DMS 273 (cell line): Measurements from ENCODE around the gene GBGT1.
"Not testable (repeated sequence)": the region's sequence is repeated elsewhere in the genome, so short reads cannot be mapped to it uniquely, and the experiment has no call there.

Experiments
- DNase-seq: peaks from one replicate; lab custom pipeline; 2025; ENCODE audit not compliant: unreplicated experiment; lab: John Stamatoyannopoulos, UW

Gene GBGT1

DNA sequence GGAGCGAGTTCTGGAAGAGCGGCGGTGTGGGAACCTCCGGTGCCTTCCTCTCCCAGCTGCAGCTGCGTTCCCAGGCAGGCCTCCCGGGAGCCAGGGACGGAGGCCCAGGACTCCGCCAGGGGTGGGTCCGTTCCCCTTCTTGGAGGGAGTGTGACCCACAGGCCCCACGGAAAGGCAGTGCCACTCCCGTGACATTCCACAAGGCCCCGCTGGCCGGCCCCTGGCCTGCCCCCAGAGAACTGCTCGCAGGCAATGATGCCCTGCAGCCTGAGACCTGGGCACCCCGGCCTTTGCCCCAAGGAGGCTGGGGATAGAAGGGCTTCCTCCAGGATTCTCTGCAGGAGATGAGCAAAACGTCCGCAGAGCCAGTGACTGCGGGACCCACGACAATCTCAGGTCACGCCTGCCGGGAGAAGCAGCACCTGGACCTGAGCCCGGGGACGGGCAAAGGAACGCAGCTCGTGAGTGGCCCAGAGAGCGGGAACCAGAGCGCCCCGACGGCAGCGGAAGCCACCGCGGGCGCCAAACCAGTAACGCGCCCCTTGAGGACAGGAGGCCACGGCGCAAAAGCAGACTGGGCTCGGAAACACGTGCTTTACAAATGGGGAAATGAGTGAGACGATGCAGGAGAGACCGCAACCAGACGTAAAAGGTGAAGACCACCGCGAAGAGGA is 36.1 kb upstream of the GBGT1 start:
- no peak for DNase-seq

DNA sequence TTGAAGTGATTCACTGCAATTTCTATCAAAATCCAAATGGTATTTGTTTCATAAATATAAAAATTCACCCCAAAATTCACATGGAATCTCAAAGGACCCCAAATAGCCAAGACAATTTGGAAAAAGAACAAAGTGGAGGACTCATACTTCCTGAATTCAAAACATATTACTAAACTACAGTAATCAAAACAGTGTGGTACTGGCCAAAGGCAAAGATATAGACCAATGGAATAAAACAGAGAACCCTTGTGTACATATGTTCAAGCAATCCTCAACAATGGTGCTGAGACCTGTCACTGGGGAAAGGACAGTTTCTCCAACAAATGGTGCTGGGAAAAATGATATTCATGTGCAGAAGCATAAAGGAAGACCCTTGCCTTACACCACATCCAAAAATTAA is 31.3 kb upstream of the GBGT1 start:
- no peak for DNase-seq

DNA sequence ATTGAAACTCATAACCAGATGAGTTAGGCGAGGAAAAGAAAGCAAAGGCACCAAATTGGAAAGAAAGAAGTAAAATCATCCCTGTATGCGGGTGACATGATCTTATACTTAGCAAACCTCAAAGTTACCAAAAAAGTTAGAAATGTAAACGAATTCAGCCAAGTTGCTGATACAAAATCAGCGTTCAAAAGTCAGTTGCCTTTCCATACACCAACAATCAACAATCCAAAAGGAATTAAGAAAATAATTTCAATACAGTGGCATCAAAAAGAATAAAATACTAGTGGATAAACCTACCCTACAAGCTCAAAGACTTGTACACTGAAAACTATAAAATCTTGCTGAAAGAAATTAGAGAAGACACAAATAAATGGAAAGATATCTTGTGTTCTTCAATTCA is 30.9 kb upstream of the GBGT1 start:
- DNase-seq: no peak

DNA sequence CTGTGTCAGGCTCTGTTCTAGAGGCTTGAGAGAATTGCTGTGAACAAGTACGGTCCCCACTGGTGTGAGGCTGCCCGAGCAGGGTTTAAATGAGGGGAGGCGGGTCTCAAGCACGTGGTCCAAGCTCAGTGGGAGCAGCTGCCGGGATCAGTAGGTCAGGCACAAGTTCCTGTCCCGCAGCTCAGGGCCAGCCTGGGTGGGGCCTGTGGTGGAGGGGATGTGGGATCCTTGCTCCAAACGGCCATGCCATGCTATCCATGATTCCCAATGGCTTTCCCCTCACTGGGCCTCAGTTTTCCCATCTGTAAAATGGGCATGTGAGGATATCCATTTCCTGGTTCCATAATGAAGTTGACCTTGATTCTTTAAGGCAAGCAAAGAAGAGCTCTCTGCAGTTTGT is 28.3 kb upstream of the GBGT1 start:
- no peak for DNase-seq

DNA sequence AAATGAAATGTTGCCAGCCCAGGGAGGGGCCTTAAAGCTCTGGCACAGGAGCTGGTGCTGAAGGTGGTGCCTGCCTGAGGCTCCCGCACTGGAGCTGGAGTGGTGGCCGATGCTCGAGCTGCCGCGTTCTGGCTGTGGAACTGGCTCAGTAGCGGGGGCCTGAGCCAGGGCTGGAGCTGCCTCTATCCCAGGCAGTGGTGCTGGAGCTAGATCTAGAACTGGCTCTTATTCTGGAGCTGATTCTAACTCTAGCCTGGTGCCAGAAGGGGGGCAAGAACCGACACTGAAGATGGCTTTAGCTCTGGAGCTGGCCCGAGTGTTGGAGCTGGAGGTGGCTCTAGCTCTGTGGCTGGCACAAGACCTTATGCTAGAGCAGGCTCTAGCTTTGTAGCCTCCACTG is 26.1 kb upstream of the GBGT1 start:
- DNase-seq: no peak

DNA sequence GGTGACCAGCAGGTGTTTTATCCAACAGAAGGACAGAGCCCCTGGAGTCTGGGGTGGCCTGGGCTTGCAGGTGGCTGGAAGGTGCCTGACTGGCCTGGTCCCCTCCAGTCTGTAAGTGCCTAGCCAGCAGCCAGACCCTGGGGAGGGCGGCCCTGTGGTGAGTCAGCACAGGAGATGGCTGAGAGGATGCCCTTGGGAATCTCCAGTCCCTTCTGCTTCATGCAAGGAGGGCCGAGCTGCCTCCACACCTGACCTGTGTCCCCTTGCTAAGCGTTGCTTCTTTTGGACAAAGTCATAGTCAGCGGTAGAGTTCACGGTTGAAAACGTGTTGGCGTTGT is 25.1 kb upstream of the GBGT1 start:
- DNase-seq: no peak

DNA sequence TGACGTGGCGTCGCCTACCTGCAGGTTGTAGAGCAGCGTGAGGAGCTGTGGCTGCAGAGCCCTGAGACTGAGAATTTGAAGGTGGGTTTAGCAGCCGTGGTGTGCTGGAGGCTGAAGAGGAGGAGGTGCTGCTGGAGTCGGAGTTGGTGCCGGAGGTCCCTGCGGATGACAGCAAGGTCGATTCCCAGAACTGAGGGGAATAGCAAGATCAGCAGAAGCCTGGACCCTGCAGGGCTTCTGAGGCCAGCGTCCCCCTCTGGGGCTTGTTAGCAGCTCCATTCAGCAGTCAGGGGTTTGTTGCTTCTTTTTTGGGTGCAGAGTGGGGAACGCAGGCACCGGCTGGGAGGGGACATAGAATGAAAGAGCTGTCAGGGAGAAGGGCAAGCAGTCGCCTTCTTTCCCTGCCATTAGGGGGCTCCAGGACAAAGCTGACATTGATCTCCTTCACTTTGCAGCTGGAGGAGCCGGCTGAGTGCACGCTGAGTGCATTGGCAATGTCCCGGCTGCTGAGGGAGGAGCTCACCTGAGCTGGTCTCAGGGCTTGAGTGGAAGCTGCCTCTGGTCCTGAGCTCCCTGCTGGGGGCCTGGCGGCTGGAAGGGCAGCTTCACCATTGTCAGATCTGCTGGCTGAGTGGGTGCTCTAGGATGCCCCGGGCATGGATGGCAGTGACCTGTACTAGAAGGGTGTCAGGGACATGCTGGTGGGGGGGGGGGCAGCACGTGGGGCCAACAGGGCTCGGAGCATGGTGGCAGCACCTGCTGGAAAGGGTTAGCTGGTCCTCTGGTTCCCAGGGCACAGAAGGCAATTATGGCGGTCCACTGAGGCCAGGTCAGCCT is 24.5 kb upstream of the GBGT1 start:
- peak; percentile 65 for DNase-seq

DNA sequence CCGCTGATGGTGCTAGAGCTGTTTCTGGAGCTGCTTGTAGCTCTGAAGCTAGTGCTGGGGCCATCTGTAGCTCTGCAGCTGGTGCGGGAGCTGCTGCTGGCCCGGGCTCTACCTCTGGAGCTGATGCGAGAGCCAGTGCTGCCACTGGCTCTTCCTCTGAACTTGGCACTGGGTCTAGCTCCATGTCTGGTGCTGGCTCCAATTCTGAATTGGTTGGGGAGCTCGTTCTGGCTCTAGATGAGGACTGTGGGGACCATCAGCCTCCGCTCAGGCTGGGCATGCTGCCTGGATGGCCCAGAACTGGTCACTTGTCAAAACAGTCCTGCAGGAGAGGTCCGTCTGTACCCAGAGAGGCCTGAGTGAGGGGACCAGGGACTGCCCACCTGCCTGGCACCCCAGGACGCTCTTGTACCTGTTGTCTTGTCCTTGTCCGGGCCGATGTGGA is 23.9 kb upstream of the GBGT1 start:
- peak; percentile 41 for DNase-seq

DNA sequence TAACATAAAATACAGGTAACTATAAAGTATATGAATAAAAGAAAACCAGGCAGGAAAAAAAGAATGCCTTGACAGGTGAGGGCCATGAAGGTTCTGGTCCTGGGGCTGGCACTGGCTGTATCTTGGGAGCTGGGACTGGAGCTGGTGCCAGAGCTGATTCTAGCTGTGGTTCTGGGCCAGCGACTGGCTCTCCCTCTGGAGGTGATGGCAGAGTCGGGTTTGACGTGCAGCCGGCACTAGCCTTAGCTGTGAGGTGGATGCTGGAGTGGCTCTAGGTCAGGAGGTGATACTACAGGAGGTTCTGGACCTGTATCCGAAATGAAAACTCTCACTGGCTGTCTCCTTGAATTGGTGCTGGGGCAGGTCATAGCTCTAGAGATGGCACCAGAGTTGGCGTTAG is 23.0 kb upstream of the GBGT1 start:
- no peak for DNase-seq

DNA sequence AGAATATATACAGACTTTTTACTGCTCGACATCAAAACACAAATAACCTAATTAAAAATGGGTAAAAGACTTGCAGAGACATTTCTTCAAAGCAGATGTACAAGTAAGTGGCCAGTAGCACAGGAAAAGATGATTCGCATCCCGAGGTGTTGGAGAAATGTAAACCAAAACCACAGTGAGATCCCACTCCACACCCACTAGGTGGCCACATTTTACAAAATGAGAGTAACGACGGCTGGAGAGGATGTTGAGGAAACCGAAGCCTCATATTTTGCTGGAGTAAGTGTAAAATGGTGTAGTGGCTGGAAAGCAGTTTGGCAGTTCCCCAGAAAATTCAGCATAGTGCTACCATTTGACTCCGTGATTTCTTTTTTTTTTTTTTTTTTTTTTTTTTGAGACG is 21.3 kb upstream of the GBGT1 start:
- DNase-seq: peak; percentile 86

DNA sequence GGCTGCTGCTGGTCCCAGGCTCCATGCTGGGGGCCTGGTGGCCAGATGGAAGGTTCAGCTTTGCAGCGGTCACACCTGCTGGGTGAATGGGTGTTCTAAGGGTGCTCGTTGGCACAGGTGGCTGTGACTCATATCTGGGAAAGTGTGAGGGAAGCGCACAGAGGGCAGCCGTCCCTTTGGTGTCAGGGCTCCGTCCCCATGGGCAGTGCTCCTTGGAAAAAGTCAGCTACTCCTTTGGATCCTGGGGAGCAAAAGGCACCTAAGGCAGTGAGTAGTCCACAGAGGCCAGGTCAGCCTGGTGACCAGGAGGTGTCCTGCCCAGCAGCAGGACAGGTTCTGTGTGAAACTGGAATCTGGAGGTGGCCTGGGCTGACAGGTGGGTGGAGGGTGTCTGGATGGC is 18.4 kb upstream of the GBGT1 start:
- DNase-seq: no peak

DNA sequence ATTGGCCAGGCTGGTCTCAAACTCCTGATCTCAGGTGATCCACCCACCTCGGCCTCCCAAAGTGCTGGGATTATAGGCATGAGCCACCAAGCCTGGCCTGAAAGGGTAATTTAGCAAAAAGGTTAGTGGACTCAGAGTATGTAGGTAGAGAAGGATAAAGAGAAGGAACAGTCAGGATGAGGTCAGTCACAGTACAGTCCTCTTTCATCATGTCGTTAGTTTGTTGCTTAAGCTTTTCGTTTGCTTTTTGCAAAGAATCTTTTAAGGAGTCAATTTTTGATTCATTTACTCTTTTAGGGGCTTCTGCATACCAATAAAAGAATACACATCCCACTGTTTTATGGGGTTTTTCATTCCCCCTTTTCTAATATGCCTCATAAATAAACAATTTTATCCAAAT is 17.8 kb upstream of the GBGT1 start:
- no peak for DNase-seq

DNA sequence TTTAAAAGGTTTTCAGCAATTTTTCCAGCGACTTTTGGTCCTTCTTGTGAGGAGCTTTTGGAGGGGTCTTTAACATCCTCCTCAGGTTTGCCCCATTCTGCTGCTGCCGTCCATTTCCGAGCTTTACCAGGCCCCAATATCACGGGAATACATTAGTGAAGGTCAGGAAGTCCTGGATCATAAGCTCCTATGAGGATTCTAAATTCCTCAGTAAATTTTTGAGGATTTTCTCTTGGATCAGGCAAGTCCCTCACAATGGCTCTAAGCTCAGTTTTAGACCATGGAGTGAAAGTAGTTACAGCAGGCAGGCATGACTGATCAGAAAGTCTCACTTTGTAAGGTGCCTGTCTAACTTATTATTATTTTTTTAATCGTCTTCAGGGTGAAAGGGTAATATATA is 17.2 kb upstream of the GBGT1 start:
- no peak for DNase-seq

DNA sequence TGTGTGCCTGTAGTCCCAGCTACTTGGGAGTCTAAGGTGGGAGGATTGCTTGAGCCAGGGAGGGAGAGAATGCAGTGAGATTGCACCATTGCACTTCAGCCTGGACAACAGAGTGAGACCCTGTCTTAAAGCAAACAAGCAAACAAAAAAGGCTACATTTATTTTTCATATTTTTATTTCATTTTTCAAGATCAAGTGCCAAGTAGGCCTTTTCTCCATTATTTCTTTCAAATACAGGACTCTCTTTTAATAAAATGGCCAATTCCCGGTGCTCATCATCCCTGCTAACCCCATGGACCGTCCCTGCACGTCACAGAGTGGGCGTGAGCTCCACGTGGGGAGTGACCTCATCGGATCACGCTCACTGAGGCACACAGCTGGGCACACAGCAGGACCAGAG is 9.3 kb upstream of the GBGT1 start:
- no peak for DNase-seq

DNA sequence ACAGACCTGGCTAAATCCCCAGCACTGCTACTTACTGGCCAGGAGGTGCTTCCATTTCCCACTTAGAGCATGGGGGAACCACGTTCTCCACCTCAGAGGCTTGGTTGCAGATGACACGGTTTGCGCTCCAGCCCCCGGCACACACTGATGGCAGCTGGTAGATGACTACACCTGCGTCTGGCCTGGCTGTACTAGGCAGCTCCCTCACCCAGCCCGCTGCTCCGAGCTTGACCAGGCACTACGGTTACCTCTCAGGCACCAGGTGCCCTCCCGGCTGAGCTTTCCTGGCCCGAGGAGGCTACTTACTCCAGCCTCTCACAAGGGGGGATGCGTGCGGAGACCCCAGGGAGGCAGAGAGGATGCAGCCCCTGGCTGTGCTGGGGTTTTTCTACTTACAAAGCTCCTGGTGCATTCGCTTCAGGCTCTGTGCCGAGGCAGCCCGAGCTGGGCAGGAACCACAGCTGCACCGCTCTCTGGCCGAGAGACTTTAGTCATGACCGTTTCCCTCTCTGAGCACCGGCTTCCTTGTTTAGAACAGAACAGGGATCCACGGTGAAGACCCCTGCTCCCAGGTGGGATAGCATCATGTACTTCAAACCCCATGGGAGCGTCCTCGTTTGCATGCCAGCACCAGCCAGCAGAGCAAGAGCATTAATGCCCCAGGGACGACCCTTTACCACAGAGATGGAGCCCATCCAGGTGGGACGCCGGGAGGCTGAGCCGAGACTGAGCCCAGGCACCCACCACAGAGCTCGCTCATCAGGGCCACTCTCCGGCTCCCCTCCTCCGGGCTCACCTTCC is 7.6 kb upstream of the GBGT1 start:
- DNase-seq: no peak

DNA sequence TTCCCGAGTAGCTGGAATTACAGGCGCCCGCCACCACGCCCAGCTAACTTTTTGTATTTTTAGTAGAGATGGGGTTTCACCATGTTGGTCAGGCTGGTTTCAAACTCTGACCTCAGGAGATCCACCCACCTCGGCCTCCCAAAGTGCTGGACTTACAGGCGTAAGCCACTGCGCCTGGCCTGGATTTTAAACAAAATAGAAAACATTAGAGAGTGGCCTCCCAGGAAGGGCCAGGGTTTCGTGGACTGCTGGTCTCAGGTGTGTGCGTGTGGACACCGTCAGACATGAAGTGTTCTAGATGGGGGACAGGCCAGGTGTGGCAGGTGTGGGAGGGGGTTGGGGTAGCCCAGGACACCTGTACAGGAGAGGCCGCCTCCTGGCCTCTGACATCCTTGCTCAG is 7.0 kb upstream of the GBGT1 start:
- DNase-seq: no peak

DNA sequence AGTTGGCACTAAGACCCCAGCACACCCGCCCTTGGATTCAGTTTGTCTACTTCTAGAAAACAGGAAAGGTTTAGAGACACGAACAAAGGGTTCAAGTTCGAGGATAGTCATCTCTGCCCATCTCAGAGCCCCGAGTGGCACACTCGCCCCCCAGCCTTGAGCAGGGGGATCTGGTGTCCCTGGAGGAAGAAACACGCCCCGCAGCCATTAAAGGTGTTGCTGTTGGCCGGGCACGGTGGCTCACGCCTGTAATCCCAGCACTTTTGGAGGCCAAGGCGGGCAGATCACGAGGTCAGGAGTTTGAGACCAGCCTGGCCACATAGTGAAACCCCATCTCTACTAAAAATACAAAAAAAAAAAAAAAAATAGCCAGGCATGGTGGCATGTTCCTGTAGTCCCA is 6.0 kb upstream of the GBGT1 start:
- DNase-seq: not testable (repeated sequence)

DNA sequence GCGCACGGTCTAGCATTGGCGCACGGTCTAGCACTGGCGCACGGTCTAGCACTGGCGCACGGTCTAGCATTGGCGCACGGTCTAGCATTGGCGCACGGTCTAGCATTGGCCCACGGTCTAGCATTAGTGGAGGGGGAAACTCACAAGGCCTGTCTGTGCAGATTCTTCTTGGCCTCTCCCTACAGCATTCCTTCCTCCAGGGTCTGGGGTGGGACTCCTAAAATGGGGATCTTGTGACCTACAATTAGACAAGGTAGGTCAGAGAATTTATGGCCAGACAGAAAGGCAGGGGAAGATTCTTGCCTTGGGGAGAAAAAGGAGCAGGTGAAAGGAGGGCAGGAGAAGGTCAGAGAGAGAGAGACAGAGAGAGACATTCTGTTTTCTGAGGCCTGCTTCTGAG is 5.4 kb upstream of the GBGT1 start:
- DNase-seq: no peak

DNA sequence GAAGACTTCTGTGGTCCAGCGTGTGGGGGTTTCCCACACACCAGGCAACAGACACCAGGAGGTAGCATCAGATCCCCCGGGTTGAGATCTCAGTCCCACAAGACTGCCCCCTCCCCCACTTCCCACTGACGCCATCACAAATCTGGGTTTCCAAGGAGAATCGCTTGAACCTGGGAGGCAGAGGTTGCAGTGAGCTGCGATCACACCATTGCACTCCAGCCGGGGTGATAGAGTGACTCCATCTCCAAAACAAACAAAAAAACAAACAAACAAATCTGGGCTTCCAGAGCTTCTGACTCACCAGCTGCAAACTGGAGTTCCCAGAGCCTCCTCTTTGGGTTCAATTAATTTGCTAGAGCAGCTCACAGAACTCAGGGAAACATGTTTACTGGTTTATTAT is 4.7 kb upstream of the GBGT1 start:
- no peak for DNase-seq

DNA sequence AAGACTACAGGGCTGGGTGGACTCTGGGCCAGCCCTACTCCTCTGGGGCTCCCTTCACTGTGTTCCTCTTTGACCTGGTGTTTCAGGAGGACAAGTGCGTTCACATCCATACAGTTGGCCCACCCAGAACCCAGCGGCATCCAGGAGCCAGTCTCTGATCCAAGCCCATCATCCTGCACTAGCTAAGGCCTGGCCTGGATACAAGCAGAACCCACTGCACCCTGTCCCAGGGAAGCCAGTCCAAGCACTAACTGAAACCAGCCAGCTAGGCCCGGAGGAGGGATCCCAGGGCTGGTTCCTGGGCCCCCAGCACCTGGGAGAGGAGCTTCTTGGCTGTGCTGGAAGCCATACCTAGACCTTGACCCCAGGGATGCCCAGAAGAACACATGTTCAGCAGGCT is 4.1 kb upstream of the GBGT1 start:
- no peak for DNase-seq

DNA sequence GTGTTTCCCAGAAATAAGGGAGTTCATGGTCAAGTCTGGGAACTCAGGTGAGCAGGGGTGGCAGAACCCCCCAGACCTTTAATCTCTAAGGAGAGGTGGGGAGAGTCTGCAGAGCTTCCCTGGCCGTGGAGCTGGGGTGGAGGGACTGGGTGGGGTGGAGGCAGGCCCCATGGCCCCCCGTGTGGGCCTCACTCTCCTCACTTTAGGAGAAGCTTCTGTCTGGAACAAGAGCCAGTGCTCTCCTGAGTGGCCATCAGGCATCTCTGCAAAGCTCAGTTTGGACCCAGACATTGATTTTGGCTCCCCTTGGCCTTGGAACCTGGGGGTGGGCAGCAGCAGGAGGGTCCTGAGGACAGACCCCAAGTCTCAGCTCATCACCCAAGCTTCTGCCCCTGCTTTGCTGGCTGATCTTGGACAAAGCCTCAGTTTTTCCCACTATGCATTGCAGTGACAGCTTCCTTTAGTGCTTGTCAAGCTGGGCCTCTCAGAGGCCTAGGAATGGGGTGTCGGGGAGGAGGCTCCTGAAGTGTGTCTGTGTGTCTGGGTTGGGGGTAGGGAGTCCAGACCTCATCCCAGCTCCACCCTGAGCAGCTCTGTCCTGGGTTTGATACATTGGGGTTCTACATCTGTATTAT is 3.5 kb upstream of the GBGT1 start:
- no peak for DNase-seq

DNA sequence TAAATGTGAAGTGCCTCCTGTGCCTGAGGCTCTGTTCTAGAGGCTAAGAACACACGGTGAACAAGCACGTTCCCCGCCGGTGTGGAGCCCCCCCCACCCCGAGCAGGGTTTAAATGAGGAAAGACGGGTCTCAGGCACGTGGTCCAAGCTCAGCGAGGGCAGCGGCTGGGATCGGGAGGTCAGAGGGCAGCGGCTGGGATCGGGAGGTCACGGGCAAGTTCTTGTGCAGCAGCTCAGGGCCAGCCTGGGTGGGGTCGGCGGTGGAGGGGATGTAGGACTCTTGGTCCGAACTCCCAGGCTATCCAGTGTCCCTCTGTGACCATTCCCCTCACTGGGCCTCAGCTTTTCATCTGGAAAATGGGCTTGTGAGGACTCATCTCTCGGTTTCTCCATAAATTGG is 2.7 kb upstream of the GBGT1 start:
- DNase-seq: no peak
